CD14-positive monocyte (primary cell): ENCODE results near the gene NRG3. TPM values are rescaled to one million over a fixed set of nuclear protein-coding genes. Genes with fewer than 3 reads are reported as not detected.
"Not testable (repeated sequence)": the region's sequence is repeated elsewhere in the genome, so short reads cannot be mapped to it uniquely, and the experiment has no call there.

ENCODE experiments used
- DNase-seq, 3 donors: peaks; one replicate each; pipeline ENCODE4 v3.0.0-alpha.2; 2011 to 2022
- H2AFZ ChIP-seq: 2 replicates; pipeline ENCODE4 v1.6.0; 2012; ENCODE audit warnings: mild to moderate bottlenecking, low read depth, low read length, inconsistent platforms; ENCODE audit not compliant: insufficient read depth, poor library complexity, severe bottlenecking
- H3K27ac ChIP-seq, 2 donors: 1 replicate in 1 of 2; 2 replicates in 1 of 2; pipeline ENCODE4 v1.5.1; 2012 to 2013; ENCODE audit warnings: low read length in 2 of 2, control low read depth in 1 of 2, inconsistent platforms in 1 of 2, low read depth in 1 of 2, mild to moderate bottlenecking in 1 of 2
- H3K27me3 ChIP-seq, 2 donors: one replicate each; pipeline versions ENCODE4 v1.6.0 to v1.6.1; 2011 to 2013; ENCODE audit warnings: low read length in 2 of 2; ENCODE audit not compliant: control insufficient read depth in 2 of 2, insufficient read depth in 2 of 2
- H3K36me3 ChIP-seq, 2 donors: replicated peaks in 1 of 2; 1 replicate in 1 of 2; 2 replicates in 1 of 2; pipeline versions ENCODE4 v1.5.1 to v1.6.1; 2012 to 2013; ENCODE audit warnings: low read length in 2 of 2, control low read depth in 1 of 2, inconsistent platforms in 1 of 2, mild to moderate bottlenecking in 1 of 2; ENCODE audit not compliant: insufficient read depth in 2 of 2, control insufficient read depth in 1 of 2
- H3K4me1 ChIP-seq, 2 donors: 1 replicate in 1 of 2; 2 replicates in 1 of 2; pipeline versions ENCODE4 v1.5.1 to v1.6.1; 2012 to 2013; ENCODE audit warnings: low read length in 2 of 2, control low read depth in 1 of 2, inconsistent platforms in 1 of 2, mild to moderate bottlenecking in 1 of 2, moderate library complexity in 1 of 2; ENCODE audit not compliant: insufficient read depth in 2 of 2, control insufficient read depth in 1 of 2
- H3K4me2 ChIP-seq: replicated peaks from 2 replicates; pipeline ENCODE3; 2012; ENCODE audit warnings: low read length, moderate library complexity, mild to moderate bottlenecking; ENCODE audit not compliant: poor library complexity, severe bottlenecking; ENCODE audit errors: extremely low read depth
- H3K4me3 ChIP-seq, 3 experiments: fragments of 200-600 bp in 1 of 3; sonication (generic) in 1 of 3; replicated peaks in 1 of 3; 1 replicate in 2 of 3; 2 replicates in 1 of 3; pipeline ENCODE4 v1.5.1; 2011 to 2013; ENCODE audit warnings: low read length in 3 of 3, mild to moderate bottlenecking in 3 of 3, control low read depth in 2 of 3, low read depth in 2 of 3, inconsistent platforms in 1 of 3, moderate library complexity in 1 of 3
- H3K79me2 ChIP-seq: 2 replicates; pipeline ENCODE4 v1.6.0; 2012; ENCODE audit warnings: mild to moderate bottlenecking, control low read depth, inconsistent platforms, low read length, moderate library complexity; ENCODE audit not compliant: insufficient read depth
- H3K9ac ChIP-seq: 2 replicates; pipeline ENCODE4 v1.6.0; 2017; ENCODE audit warnings: low read length, mild to moderate bottlenecking; ENCODE audit not compliant: insufficient read depth, poor library complexity, severe bottlenecking
- H3K9me3 ChIP-seq, 2 donors: replicated peaks in 1 of 2; 1 replicate in 1 of 2; 2 replicates in 1 of 2; pipeline versions ENCODE4 v1.5.1 to v1.6.1; 2012 to 2013; ENCODE audit warnings: low read length in 2 of 2, control low read depth in 1 of 2; ENCODE audit not compliant: control insufficient read depth in 1 of 2, insufficient read depth in 1 of 2
- H4K20me1 ChIP-seq: 2 replicates; pipeline ENCODE4 v1.6.0; 2012; ENCODE audit warnings: mild to moderate bottlenecking, low read length, control low read depth, moderate library complexity; ENCODE audit not compliant: insufficient read depth
- H3K27ac Mint-ChIP-seq, 7 donors: one replicate each; pipeline ENCODE4 v1.8.0; 2020; ENCODE audit warnings: mild to moderate bottlenecking in 7 of 7, mixed read lengths in 7 of 7, moderate library complexity in 6 of 7, inconsistent platforms in 2 of 7
- H3K27me3 Mint-ChIP-seq, 3 donors: one replicate each; pipeline ENCODE4 v1.8.0; 2021 to 2022; ENCODE audit warnings: low read depth in 3 of 3, mild to moderate bottlenecking in 3 of 3, mixed read lengths in 3 of 3, moderate library complexity in 3 of 3, inconsistent platforms in 1 of 3
- H3K36me3 Mint-ChIP-seq, 2 donors: one replicate each; pipeline ENCODE4 v1.8.0; 2020; ENCODE audit warnings: mixed read lengths in 2 of 2, inconsistent platforms in 1 of 2, mild to moderate bottlenecking in 1 of 2
- H3K4me1 Mint-ChIP-seq: one replicate; pipeline ENCODE4 v1.8.0; 2020; ENCODE audit warnings: mild to moderate bottlenecking, mixed read lengths
- H3K4me3 Mint-ChIP-seq, 2 donors: one replicate each; pipeline ENCODE4 v1.8.0; 2020; ENCODE audit warnings: mild to moderate bottlenecking in 2 of 2, mixed read lengths in 2 of 2, moderate library complexity in 1 of 2
- H3K9me3 Mint-ChIP-seq, 7 donors: one replicate each; pipeline ENCODE4 v1.8.0; 2020 to 2022; ENCODE audit warnings: mixed read lengths in 7 of 7, mild to moderate bottlenecking in 6 of 7, moderate library complexity in 6 of 7, inconsistent platforms in 2 of 7
- WGBS: methylation state at CpG from one replicate; pipeline ENCODE4 v1.1.5; 2013; ENCODE audit warnings: missing lambda C conversion rate; ENCODE audit not compliant: insufficient coverage; 5-methylcytosine and 5-hydroxymethylcytosine counted together
- intact Hi-C, 2 donors: fragments of 100-400 bp; cut with micrococcal nuclease; formaldehyde crosslinking; loops; one replicate each; pipeline versions ENCODE4 v1.15.0 to v1.15.1; 2023
- polyA plus RNA-seq, 3 donors: library from polyadenylated mRNA; depleted of rRNA in 1 of 3; unstranded in 2 of 3; stranded (reverse) in 1 of 3; fragments of 300-500 nt in 2 of 3; fragments of >200 nt in 1 of 3; fragmentation: Illumina TruSeq in 2 of 3; gene quantifications; 1 replicate in 2 of 3; 2 replicates in 1 of 3; pipeline ENCODE4 v1.2.3, GENCODE V29; 2012 to 2021
- TF ChIP-seq, protein P1 (sequence below): fragments of 200-600 bp; IDR thresholded peaks from one replicate; pipeline ENCODE4 v1.8.0; 2022; ENCODE audit warnings: antibody characterized with exemption, mild to moderate bottlenecking

The NRG3 gene
- polyA plus RNA-seq, 3 donors, result not detected

DNA sequence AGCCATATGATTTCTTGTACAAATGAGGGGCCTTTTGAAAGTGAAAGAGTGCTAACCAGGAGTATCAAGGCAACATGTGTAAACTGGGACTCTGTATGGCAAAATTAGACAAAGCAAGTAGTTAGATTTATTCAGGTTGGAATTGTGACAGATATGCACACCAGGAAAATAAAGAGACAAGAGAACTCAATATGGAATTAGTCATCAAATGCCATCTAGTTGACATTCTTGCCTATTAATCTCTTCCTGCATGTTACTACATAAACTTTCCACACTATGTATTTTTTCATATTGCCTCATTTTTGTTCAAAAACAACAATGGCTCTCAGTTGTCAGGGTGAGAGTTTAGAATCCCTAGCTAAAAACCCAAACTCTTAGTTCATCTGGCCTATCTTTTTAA is 799.0 kb downstream of the NRG3 start:
- intact Hi-C loops, result no loop called here
- peaks cover 0 to 3% (median 2%) of the 10 kb centered on the region in 3 donors for H3K27me3 Mint-ChIP-seq

DNA sequence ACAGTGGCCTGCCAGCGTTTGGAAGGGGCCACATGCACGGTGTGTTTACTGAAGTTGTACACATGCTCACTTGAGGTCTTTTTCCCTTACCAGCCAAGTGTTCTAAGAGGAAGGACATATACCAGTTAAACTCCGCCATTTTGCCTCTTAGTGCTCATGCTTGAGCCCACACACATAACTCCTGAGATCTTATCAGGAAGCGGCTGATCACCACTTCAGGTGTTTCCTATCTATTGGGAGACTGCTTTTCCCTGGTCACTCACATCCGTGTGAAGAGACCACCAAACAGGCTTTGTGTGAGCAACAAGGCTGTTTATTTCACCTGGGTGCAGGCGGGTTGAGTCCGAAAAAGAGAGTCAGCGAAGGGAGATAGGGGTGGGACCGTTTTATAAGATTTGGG is 802.9 kb downstream of the NRG3 start:
- not testable (repeated sequence) for H4K20me1 ChIP-seq, H3K4me2 ChIP-seq, H3K27me3 ChIP-seq

More for the DNA sequence above, 799.0 kb downstream of the NRG3 start:
- H3K4me1 ChIP-seq, result no peaks in the 10 kb centered on the region
- no peak for DNase-seq
- no peak overlapping the region for H3K27ac ChIP-seq
- no peaks in the 10 kb centered on the region for H3K4me1 Mint-ChIP-seq
- H3K4me2 ChIP-seq, result no peak overlapping the region
- H3K4me3 ChIP-seq, result no peak overlapping the region
- H3K4me3 Mint-ChIP-seq, result no peak overlapping the region
- no peaks in the 10 kb centered on the region for H4K20me1 ChIP-seq
- H3K36me3 Mint-ChIP-seq, result no peaks in the 10 kb centered on the region
- H3K27me3 ChIP-seq, result no peaks in the 10 kb centered on the region
- H3K9ac ChIP-seq, result no peak overlapping the region
- H3K79me2 ChIP-seq, result no peaks in the 10 kb centered on the region
- no peak overlapping the region for H2AFZ ChIP-seq
- TF ChIP-seq, protein P1, sequence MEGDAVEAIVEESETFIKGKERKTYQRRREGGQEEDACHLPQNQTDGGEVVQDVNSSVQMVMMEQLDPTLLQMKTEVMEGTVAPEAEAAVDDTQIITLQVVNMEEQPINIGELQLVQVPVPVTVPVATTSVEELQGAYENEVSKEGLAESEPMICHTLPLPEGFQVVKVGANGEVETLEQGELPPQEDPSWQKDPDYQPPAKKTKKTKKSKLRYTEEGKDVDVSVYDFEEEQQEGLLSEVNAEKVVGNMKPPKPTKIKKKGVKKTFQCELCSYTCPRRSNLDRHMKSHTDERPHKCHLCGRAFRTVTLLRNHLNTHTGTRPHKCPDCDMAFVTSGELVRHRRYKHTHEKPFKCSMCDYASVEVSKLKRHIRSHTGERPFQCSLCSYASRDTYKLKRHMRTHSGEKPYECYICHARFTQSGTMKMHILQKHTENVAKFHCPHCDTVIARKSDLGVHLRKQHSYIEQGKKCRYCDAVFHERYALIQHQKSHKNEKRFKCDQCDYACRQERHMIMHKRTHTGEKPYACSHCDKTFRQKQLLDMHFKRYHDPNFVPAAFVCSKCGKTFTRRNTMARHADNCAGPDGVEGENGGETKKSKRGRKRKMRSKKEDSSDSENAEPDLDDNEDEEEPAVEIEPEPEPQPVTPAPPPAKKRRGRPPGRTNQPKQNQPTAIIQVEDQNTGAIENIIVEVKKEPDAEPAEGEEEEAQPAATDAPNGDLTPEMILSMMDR, result no peak
- peaks cover 0 to 12% of the 10 kb centered on the region in 2 donors for H3K9me3 ChIP-seq
- H3K9me3 Mint-ChIP-seq, result peaks cover 3 to 22% (median 10%) of the 10 kb centered on the region in 7 donors
- H3K36me3 ChIP-seq, result no peaks in the 10 kb centered on the region
- H3K27ac Mint-ChIP-seq, result no peak overlapping the region

DNA sequence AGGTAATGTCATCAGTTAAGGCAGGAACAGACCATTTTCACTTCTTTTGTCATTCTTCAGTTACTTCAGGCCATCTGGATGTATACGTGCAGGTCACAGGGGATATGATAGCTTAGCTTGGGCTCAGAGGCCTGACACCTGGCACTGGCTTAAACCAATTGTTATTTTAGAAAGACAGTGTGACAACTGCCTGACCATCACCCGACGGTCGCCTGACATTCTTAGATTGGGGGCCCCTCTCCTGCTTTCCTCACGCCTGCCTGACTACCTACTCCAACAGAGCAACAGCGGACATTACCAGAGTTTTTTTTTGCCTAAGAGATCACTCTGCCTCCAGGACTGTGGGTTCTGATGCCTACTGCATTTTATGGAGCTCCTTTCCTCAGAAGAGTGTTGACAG is 803.5 kb downstream of the NRG3 start:
- H3K9me3 ChIP-seq, DNase-seq, H3K27ac Mint-ChIP-seq, H3K27me3 ChIP-seq, H3K4me1 Mint-ChIP-seq, H3K36me3 Mint-ChIP-seq, intact Hi-C loops, H4K20me1 ChIP-seq, H3K27me3 Mint-ChIP-seq, H3K9ac ChIP-seq, H3K4me3 Mint-ChIP-seq, H3K4me1 ChIP-seq, H3K4me2 ChIP-seq, H3K79me2 ChIP-seq, H3K27ac ChIP-seq, H2AFZ ChIP-seq, H3K36me3 ChIP-seq, H3K4me3 ChIP-seq: not testable (repeated sequence)
- WGBS, result 89% methylated on average over 6 of the region's 6 CpGs
- H3K9me3 Mint-ChIP-seq, result peaks cover 3 to 19% (median 9%) of the 10 kb centered on the region in 7 donors

More for the DNA sequence above, 802.9 kb downstream of the NRG3 start:
- H3K36me3 ChIP-seq, H3K79me2 ChIP-seq, H3K4me1 ChIP-seq, H3K4me3 ChIP-seq, H3K36me3 Mint-ChIP-seq, DNase-seq, H3K4me3 Mint-ChIP-seq, intact Hi-C loops, H3K9me3 ChIP-seq, H3K27ac Mint-ChIP-seq, H3K27ac ChIP-seq, H3K4me1 Mint-ChIP-seq, H3K27me3 Mint-ChIP-seq, H2AFZ ChIP-seq, H3K9ac ChIP-seq: not testable (repeated sequence)
- 88% methylated on average over 6 of the region's 9 CpGs for WGBS
- peaks cover 3 to 18% (median 9%) of the 10 kb centered on the region in 7 donors for H3K9me3 Mint-ChIP-seq
